Measurements from ENCODE around the gene SRSF1.
"Not testable (repeated sequence)": the region's sequence is repeated elsewhere in the genome, so short reads cannot be mapped to it uniquely, and the experiment has no call there.

Gene SRSF1

DNA sequence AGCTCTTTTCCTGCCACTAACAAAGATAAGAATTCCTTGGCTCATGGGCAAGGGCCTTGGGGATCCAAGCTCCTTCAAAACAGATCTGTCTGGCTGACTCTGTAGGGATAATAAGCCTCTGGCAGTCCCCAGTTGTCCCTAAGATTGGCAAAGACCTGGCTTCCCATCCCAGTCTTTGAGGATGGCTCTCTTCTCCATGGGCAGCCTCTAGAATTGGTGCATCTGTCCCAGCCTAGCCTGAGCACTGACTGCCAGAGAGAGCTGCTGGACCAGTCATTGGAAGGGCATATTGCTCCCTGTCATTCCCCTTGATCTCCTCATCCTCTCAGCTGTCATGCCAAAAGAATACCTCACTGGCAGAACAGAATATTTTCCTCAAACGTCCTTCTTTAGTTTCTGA lies 38.6 kb downstream of the SRSF1 start:
- no peaks in the 10 kb centered on the region for H3K27me3 Mint-ChIP-seq
- no peaks in the 10 kb centered on the region for H3K4me1 Mint-ChIP-seq (ENCODE audit: low read depth)
- H3K27ac Mint-ChIP-seq, result no peak overlapping the region
- no peak overlapping the region for H3K4me3 Mint-ChIP-seq
- H3K9me3 Mint-ChIP-seq (ENCODE audit: low read depth), result no peaks in the 10 kb centered on the region
- no peaks in the 10 kb centered on the region for H3K36me3 Mint-ChIP-seq

GRCh38 chr17:57966875-57967274 lies 40.2 kb downstream of the SRSF1 start:
- no peaks in the 10 kb centered on the region for H3K4me1 Mint-ChIP-seq (ENCODE audit: low read depth)
- no peaks in the 10 kb centered on the region for H3K9me3 Mint-ChIP-seq (ENCODE audit: low read depth)
- H3K27ac Mint-ChIP-seq, result no peak overlapping the region
- no peaks in the 10 kb centered on the region for H3K27me3 Mint-ChIP-seq
- no peaks in the 10 kb centered on the region for H3K36me3 Mint-ChIP-seq
- no peak overlapping the region for H3K4me3 Mint-ChIP-seq

DNA sequence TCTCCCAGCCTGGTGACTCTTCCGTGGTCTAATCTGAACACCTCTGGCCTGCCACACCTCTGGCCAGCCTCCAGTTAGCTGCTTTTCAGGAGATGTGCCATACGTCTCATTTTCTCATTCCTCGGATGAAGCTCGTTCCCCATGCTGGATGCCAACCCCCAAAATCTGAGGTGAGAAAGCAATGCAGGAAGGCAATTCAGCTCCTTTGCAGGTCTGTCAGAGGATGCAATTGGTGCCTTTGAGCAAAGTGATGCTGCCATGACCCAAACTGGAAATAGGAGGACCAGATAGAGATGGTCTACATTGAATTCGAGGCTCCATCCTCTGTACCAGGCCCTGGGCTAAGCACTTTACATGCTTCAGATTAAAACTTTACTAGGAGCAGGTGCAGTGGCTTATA lies 40.8 kb downstream of the SRSF1 start:
- H3K4me3 Mint-ChIP-seq, result no peak overlapping the region
- H3K9me3 Mint-ChIP-seq (ENCODE audit: low read depth), result no peaks in the 10 kb centered on the region
- no peaks in the 10 kb centered on the region for H3K36me3 Mint-ChIP-seq
- H3K27ac Mint-ChIP-seq, result no peak overlapping the region
- H3K4me1 Mint-ChIP-seq (ENCODE audit: low read depth), result no peaks in the 10 kb centered on the region
- no peaks in the 10 kb centered on the region for H3K27me3 Mint-ChIP-seq

DNA sequence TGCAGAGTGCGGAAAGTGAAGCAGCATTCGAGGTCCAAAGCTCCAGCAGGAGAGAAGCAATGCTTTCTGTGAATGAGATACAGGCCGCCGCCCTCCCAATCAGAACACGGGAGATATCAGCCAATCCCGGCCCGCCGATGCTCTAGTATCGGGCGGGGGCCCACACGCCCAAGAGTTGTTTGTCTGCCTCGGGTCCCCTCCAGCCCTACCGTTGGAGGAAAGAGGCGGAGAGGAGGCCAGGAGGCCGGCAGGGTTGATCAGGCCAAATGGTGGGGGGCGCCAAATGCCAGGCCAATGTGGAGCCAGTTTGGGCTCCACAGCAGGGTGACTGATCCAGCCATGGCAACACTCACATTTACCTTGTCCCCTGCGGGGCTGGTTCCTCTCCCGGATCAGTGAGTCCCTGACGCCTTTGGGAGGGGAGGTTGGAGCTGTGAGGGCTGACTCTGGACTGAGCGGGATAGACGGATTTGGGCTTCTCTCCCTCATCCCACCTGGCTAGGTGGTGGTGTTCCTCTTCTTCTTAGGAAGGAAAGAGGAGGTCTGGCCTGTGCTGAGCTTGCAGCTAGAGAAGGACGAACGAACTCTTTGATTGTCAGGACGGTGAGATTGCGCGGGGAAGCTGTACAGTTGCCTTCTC lies 41.4 kb downstream of the SRSF1 start:
- Mint-ChIP-seq H3K36me3 (no peaks in the 10 kb centered on the region), H3K9me3 (ENCODE audit: low read depth) (no peaks in the 10 kb centered on the region), H3K4me1 (ENCODE audit: low read depth) (no peaks in the 10 kb centered on the region), H3K27ac (no peak overlapping the region), H3K4me3 (no peak overlapping the region), H3K27me3 (peaks cover 3% of the 10 kb centered on the region)

DNA sequence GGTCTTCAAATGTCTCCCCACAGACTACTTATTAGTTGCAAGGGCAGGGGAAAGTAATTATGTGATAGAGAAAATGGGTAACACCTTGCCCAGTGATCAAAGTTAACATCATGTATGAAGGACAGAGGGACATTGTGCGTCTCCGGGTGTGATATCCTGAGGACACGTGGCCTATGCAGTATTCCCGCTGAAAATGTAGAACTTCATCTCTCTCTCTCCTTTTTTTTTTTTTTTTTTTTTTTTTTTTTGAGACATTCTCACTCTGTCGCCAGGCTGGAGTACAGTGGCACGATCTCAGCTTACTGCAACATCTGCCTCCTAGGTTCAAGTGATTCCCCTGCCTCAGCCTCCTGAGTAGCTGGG lies 43.9 kb downstream of the SRSF1 start:
- Mint-ChIP-seq H3K27ac (no peak overlapping the region), H3K4me3 (no peak overlapping the region), H3K4me1 (ENCODE audit: low read depth) (no peaks in the 10 kb centered on the region), H3K9me3 (ENCODE audit: low read depth) (no peaks in the 10 kb centered on the region), H3K36me3 (no peaks in the 10 kb centered on the region), H3K27me3 (peaks cover 6% of the 10 kb centered on the region)

DNA sequence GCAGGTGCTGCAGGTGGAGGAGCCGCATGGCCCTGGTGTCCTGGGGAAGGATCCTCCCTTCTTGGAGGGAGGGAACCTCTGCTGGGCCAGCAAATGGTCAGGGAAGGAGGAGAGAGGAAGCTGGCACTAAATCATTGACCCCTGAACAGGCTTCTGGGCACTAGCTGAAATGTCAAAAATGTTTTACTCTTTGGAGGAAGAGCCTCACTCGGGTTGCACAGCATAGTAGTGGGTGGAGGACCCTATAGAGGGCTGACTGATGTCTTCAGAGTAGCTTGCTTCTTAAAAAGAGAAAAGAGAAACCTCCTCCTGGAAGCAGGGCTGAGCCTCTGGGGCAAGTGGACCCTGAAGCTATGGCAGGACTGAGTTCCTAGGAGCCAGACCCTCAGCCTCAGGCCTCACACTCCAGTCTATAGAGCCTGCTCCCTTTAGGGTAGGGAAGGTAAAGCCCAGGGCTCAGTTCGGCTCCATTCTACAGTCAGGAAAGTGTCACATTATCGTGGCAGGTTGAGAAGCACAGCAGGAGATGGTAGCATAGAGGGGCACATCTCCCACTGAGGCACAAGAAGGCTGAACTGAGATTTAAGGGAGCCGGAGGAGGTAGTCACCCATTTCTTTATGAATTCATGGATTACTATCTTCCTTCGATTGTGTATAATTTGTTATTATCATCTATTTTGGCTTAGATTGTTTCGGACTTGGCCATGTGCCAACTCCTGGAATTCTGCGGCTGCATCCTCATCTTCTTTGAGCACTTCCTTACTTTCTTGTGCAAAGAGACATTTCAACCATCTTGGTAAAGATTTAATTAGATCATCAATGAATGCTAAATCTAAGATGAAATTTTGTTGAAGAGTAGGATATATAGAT lies 44.5 kb downstream of the SRSF1 start:
- Mint-ChIP-seq H3K27ac (no peak overlapping the region), H3K27me3 (peaks cover 8% of the 10 kb centered on the region), H3K9me3 (ENCODE audit: low read depth) (no peaks in the 10 kb centered on the region), H3K4me1 (ENCODE audit: low read depth) (peaks cover 1% of the 10 kb centered on the region), H3K36me3 (no peaks in the 10 kb centered on the region), H3K4me3 (no peak overlapping the region)

DNA sequence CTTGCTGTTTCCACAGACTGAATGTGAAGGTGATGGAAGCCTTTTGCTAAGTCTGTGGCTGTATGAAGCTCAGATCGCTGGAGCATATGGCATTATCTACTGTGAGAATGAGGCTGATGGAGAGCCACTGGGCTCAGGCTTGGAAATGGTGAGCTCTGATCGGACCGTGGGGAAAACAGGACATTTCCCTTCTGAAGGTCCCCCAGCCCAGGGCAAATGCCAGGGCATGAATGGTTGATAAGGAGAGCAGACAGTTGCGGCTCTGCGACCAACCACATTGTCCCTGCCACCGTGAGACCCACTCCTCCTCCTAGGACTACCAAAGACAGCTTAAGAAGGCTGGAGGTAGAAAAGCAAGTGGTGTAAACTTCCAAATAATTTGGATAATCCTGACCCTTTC lies 47.1 kb downstream of the SRSF1 start:
- no peaks in the 10 kb centered on the region for H3K36me3 Mint-ChIP-seq
- H3K4me3 Mint-ChIP-seq, result no peak overlapping the region
- H3K4me1 Mint-ChIP-seq (ENCODE audit: low read depth), result peaks cover 13% of the 10 kb centered on the region
- peaks cover 13% of the 10 kb centered on the region for H3K27me3 Mint-ChIP-seq
- no peak overlapping the region for H3K27ac Mint-ChIP-seq
- no peaks in the 10 kb centered on the region for H3K9me3 Mint-ChIP-seq (ENCODE audit: low read depth)

GRCh38 chr17:57958391-57958790 lies 48.7 kb downstream of the SRSF1 start:
- not testable (repeated sequence) for H3K4me3 Mint-ChIP-seq; H3K9me3 Mint-ChIP-seq (ENCODE audit: low read depth); H3K27ac Mint-ChIP-seq; H3K36me3 Mint-ChIP-seq
- H3K27me3 Mint-ChIP-seq, result peaks cover 13% of the 10 kb centered on the region
- H3K4me1 Mint-ChIP-seq (ENCODE audit: low read depth), result peaks cover 18% of the 10 kb centered on the region

DNA sequence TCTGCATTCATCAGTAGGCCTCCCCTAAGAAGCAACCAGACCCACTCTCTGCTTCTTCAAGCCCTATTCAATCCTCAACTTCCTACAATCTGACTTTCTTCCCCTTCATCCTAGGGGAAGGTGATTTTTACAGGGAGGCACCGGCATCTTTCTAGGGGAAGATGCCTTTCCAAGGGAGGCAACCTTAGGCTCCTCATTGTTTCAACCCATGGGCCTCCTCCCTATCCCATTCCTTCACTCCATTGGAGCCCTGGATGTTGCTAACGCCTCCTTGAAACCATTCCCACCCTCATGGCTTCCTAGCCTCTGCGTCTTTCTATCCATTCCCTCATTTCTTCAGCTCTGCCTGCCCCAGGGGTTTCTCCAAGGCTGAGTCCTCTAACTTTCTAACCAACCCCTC lies 49.2 kb downstream of the SRSF1 start:
- no peaks in the 10 kb centered on the region for H3K36me3 Mint-ChIP-seq
- no peak overlapping the region for H3K4me3 Mint-ChIP-seq
- no peak overlapping the region for H3K27ac Mint-ChIP-seq
- peaks cover 13% of the 10 kb centered on the region for H3K27me3 Mint-ChIP-seq
- H3K9me3 Mint-ChIP-seq (ENCODE audit: low read depth), result no peaks in the 10 kb centered on the region
- peaks cover 18% of the 10 kb centered on the region for H3K4me1 Mint-ChIP-seq (ENCODE audit: low read depth)

DNA sequence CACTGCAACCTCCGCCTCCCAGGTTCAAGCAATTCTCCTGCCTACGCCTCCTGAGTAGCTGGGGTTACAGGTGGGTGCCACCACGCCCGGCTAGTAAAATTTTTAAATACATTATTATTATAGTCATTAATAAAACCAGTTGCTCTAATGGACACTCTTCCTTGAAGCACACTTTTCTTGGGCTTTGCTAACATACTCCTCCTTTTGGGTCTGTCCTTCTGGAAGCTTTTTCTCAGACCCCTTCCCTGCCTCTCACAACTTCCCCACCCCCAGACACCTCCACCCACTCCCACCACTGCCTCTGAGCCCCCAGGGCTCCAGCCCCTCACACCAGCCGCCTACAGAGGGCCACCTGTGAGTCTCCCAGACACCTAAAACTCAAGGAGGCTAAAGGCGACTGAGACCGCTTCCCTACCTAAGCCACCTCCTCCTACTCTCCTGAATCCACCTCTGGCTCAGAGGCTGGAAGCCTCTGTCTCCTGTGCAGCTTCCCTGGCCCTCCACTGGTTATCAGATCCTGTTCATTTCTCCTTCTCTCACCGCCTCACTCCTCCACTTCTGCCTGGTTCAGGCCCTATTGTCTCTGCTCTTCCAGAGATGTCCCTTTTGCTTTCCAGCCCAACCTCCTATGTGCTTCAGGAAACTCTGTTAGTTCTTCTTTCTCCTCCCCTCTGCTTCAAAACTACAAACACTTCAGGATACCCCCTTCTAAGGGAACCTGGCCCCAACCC lies 49.8 kb downstream of the SRSF1 start:
- Mint-ChIP-seq H3K4me1 (ENCODE audit: low read depth) (peaks cover 18% of the 10 kb centered on the region), H3K36me3 (no peaks in the 10 kb centered on the region), H3K4me3 (no peak overlapping the region), H3K27me3 (peaks cover 13% of the 10 kb centered on the region), H3K27ac (no peak overlapping the region), H3K9me3 (ENCODE audit: low read depth) (no peaks in the 10 kb centered on the region)

DNA sequence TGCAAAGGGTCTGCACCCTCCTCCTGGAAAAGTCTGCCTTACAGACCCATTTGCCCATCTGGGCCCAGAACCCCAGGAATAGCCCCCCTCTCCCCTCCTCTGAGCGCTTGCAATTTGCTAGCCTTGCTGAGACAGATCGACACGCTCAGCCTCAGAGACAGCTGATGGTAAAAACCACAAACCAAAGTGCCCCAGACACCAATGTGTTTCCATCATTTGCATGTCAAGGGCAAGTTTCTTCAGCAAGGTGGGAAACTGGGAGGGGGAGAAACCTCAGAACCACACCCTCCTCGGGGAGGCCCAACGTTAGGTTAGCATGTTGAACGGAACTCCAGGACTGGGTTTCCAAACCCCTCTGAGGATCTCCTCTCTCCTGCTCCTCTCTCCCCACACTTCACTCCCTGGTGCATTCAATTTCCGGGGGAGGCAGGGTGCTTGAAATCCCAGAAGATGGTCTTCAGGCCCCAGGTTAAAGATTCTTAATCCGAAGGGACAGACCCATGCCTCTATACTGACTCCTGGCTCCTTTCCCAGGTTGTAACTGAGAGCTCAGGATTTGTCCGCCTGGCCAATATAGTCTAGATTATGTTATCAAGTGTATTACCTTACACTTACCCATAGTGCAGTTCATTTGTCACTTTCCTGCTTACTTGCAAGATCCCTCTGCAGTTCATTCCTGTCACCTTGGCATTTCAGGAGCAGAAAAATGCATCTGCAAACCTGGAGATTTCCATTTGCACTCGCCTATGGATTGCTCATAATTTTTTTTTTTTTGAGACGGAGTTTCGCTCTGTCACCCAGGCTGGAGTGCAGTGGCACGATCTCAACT lies 50.5 kb downstream of the SRSF1 start:
- H3K27ac Mint-ChIP-seq, result no peak overlapping the region
- peaks cover 13% of the 10 kb centered on the region for H3K27me3 Mint-ChIP-seq
- no peaks in the 10 kb centered on the region for H3K36me3 Mint-ChIP-seq
- H3K4me1 Mint-ChIP-seq (ENCODE audit: low read depth), result peaks cover 18% of the 10 kb centered on the region
- H3K9me3 Mint-ChIP-seq (ENCODE audit: low read depth), result no peaks in the 10 kb centered on the region
- peak overlapping the region; percentile 78 for H3K4me3 Mint-ChIP-seq

DNA sequence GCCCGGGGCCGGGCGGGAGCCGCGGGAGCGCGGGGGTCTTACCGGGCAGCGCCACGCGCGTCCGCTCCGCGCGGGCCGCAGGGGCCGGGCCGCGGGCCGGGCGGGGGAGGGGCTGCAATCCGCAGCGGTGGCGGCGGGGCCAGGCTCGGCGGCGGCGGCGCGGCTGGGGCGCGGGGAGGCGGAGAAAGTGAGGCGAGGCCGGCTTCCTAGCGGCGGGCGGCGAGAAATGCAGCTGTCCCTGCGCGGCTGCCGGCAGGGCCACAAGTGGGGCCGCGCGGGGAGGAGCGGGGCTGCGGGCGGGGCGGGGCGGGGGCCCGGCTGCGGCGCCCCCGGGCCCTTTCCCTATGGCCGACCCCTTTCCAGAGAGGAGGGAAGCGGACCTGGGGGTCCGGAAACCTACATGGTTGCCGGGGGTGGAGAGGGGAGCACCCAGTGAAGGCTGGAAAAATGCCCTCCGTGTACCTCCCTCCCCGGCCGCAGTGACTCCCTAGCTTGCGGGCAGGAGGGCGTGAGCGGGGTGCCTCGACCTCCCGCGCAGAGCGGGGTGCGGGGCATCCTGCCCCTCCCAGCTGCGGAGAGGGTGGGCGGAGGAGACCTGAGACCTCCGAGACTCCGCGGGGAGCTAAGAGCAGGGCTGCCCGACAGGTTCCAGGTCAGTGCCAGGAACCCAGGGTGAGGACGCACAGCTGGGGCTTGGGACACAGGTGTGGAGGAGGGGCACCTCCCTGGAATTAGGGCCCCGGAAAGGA lies 51.7 kb downstream of the SRSF1 start, which contains the start of gene CUEDC1:
Gene CUEDC1, minus strand, starts transcription at position 230 of the 749 bp plus-strand sequence. CDS start 69,848 bp downstream, outside the sequence.
- no peak within 1 kb of the TSS for H3K27ac Mint-ChIP-seq
- no peaks in the 10 kb centered on the region for H3K9me3 Mint-ChIP-seq (ENCODE audit: low read depth)
- peaks cover 25% of the 10 kb centered on the region for H3K4me1 Mint-ChIP-seq (ENCODE audit: low read depth)
- H3K27me3 Mint-ChIP-seq, result peaks cover 8% of the 10 kb centered on the region
- peak within 1 kb of the TSS; percentile 78 for H3K4me3 Mint-ChIP-seq
- H3K36me3 Mint-ChIP-seq, result no peaks in the 10 kb centered on the region

DNA sequence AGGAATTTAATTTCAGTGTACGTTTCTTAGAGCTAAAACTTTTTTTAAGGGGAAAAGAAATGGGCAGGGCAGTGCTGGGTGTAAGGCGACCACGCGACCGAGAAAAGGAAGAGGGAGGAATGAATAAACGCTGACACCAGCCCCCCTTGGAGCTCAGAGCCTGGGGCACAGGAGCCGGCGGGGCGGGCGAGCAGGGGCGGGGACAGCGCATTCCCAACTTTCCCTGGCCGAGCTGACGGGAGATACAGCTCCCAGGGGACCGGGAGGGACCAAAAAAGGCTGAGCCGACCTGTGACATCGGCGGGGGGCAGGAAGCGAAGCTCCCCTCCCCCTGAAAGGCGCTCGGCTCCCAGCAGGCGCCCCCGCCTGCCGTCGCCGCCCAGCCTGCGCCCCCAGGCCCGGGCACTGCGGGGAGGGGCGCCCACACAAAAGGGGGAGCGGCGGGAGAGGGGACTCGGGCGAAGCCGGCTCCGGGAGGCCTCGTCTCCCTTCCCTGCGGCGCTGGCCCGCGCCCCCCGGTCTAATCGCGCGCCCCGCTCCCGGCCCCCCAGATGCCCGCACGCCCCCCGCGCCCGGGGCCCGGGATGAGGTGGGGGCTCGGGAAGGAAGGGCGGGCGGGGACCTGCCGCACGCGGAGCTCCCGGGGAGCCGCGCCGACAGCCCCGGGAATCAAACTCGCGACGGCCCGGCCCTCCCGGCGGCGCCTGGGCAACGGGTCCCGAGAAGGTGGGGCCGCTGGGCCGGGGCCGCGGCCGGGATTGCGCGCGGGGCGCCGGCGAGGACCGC lies 52.5 kb downstream of the SRSF1 start:
- Mint-ChIP-seq H3K27ac (no peak overlapping the region), H3K27me3 (peaks cover 8% of the 10 kb centered on the region), H3K4me1 (ENCODE audit: low read depth) (peaks cover 25% of the 10 kb centered on the region), H3K4me3 (peak overlapping the region; percentile 76), H3K36me3 (no peaks in the 10 kb centered on the region), H3K9me3 (ENCODE audit: low read depth) (no peaks in the 10 kb centered on the region)
